Transverse colon (tissue), 4 donors: ENCODE results near the gene NPRL2. TPM values are rescaled to one million over a fixed set of nuclear protein-coding genes. Genes with fewer than 3 reads are reported as not detected.

Source experiments
- DNase-seq: peaks from one replicate; pipeline ENCODE4 v3.0.0-alpha.2; 2019
- H3K27ac ChIP-seq, 4 donors: fragments of 200-600 bp; sonication (generic); 2 replicates each; pipeline ENCODE4 v1.5.1; 2016 to 2018; ENCODE audit warnings: inconsistent platforms in 4 of 4
- H3K27me3 ChIP-seq: fragments of 200-600 bp; sonication (generic); 2 replicates; pipeline ENCODE4 v1.5.1; 2017; ENCODE audit warnings: inconsistent platforms
- H3K36me3 ChIP-seq, 4 donors: fragments of 200-600 bp; sonication (generic); 2 replicates each; pipeline ENCODE4 v1.5.1; 2017 to 2019; ENCODE audit warnings: inconsistent platforms in 4 of 4
- H3K4me1 ChIP-seq, 4 donors: fragments of 200-600 bp; sonication (generic); 2 replicates each; pipeline ENCODE4 v1.5.1; 2017 to 2020; ENCODE audit warnings: inconsistent platforms in 4 of 4
- H3K4me3 ChIP-seq, 4 donors: fragments of 200-600 bp; sonication (generic); 1 replicate in 1 of 4; 2 replicates in 3 of 4; pipeline versions ENCODE4 v1.5.1 to v1.6.1; 2017 to 2019; ENCODE audit warnings: inconsistent platforms in 4 of 4
- H3K9me3 ChIP-seq, 2 donors: fragments of 200-600 bp; sonication (generic); 2 replicates each; pipeline ENCODE4 v1.5.1; 2017 to 2019; ENCODE audit warnings: inconsistent platforms in 2 of 2
- EP300 ChIP-seq: sonication (generic); formaldehyde crosslinking; IDR thresholded peaks from one replicate; pipeline ENCODE4 v1.6.1; 2017; ENCODE audit warnings: antibody characterized with exemption, low read depth
- POLR2A ChIP-seq: fragments of 450-650 bp; IDR thresholded peaks from one replicate; pipeline ENCODE4 v1.6.1; 2016; ENCODE audit warnings: antibody characterized with exemption, mild to moderate bottlenecking, moderate library complexity
- POLR2AphosphoS5 ChIP-seq, 3 donors: sonication (generic); formaldehyde crosslinking; IDR thresholded peaks; one replicate each; pipeline ENCODE4 v1.6.1; 2016; ENCODE audit warnings: antibody characterized with exemption in 3 of 3
- WGBS, 2 donors: methylation state at CpG; one replicate each; pipeline ENCODE4 v1.1.5; 2018; ENCODE audit warnings: low coverage in 1 of 2; 5-methylcytosine and 5-hydroxymethylcytosine counted together
- in situ Hi-C, 4 donors: fragments of 200-750 bp; cut with MboI; loops; one replicate each; pipeline versions ENCODE4 v1.15.0 to v1.15.1; 2017; ENCODE audit warnings: low sequenced_read_pairs in 3 of 4, low pct_ligation_motif_present in 1 of 4, low pct_unique_long_range_greater_than_20kb in 1 of 4
- intact Hi-C: fragments of 100-400 bp; cut with DNase I; formaldehyde crosslinking; loops from one replicate; pipeline ENCODE4 v1.15.1; 2023; ENCODE audit warnings: low total_unique reads
- total RNA-seq, 4 donors: library from RNA; depleted of rRNA; stranded (reverse); fragments of >200 nt; gene quantifications; one replicate each; pipeline ENCODE4 v1.1.0, GENCODE V29; 2016
- TF ChIP-seq, protein P1 (sequence below), 5 experiments: fragments of 200-600 bp in 3 of 5; fragments of 450-650 bp in 2 of 5; sonication (generic) in 3 of 5; IDR thresholded peaks; 1 replicate in 2 of 5; 2 replicates in 3 of 5; pipeline ENCODE4 v1.5.1; 2016 to 2017; ENCODE audit warnings: antibody characterized with exemption in 5 of 5, inconsistent platforms in 3 of 5, mild to moderate bottlenecking in 2 of 5, moderate library complexity in 1 of 5

The NPRL2 gene
- total RNA-seq, 4 donors from 2014 or later, result 6.0 to 29.2 (median 13.1) TPM

DNA sequence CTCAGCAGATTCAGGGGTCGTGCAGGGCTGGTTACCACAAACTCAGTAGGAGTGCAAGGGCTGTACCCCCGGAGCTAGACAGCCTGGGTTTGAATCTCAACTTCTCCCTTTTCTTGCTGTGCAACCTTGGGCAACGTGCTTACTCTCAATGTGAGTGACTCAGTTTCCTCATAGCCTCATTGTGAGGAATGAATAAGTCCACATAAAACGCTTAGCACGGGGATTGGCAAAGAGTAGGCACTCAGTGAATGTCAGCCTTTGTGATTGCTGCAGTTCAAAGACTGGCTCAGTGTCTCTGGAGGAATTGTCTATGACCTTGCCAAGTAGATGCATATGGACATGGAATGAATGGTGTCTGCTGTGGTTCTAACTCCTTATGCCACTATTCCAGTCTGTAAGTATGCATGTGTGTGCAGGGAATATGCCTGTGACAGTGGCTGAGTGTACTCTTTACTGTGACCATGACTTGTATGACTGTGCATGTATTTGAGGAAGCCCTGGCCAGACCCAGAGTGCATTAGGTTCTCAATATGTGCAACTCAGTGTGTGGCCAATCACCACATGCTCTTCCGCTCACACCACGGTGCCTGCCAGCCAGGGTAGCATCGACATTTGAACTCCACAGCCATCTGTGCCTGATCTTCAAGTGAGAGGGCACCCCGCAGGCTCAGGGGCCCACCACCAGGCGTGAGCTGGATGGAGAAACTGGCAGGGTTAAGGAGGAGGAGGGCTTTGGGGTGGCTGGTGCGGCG, 50.5 kb downstream of the NPRL2 start:
- Histone ChIP-seq H3K36me3 (no peaks in the 10 kb centered on the region), H3K4me1 (peaks cover 15 to 35% (median 32%) of the 10 kb centered on the region in 4 donors), H3K4me3 (peak overlapping the region; percentile 7 to 51 (median 34)), H3K27me3 (no peaks in the 10 kb centered on the region), H3K27ac (peak overlapping the region; percentile 90 to 96 (median 92)), H3K9me3 (no peaks in the 10 kb centered on the region)
- TF ChIP-seq EP300, result no peak
- TF ChIP-seq POLR2AphosphoS5 (IDR thresholded peaks at IDR 0.05), result no peak
- TF ChIP-seq, protein P1, sequence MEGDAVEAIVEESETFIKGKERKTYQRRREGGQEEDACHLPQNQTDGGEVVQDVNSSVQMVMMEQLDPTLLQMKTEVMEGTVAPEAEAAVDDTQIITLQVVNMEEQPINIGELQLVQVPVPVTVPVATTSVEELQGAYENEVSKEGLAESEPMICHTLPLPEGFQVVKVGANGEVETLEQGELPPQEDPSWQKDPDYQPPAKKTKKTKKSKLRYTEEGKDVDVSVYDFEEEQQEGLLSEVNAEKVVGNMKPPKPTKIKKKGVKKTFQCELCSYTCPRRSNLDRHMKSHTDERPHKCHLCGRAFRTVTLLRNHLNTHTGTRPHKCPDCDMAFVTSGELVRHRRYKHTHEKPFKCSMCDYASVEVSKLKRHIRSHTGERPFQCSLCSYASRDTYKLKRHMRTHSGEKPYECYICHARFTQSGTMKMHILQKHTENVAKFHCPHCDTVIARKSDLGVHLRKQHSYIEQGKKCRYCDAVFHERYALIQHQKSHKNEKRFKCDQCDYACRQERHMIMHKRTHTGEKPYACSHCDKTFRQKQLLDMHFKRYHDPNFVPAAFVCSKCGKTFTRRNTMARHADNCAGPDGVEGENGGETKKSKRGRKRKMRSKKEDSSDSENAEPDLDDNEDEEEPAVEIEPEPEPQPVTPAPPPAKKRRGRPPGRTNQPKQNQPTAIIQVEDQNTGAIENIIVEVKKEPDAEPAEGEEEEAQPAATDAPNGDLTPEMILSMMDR (IDR thresholded peaks at IDR 0.05), result no peak
- TF ChIP-seq POLR2A, result no peak
- intact Hi-C loops (no loop called here), in situ Hi-C loops (no loop called here)
- DNase-seq, result no peak
- 45% methylated on average over 12 of the region's 12 CpGs; no CpG with 5 or more reads in 1 of the 2 donors for WGBS, 2 donors

DNA sequence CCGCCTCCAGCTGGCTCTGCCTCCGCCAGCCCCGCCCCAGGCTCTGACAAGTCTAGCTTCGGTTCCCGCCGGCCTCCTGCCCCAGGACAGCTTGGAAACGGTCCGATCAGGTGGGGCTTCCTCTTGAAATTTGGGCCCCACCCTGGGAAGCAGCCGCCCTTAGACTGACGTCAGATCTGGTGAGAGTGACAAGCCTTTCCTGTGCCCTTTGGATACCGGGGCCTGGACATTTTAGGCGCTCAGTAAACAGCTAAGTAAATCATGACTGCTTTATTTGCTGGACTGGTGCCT, 51.0 kb downstream of the NPRL2 start:
- Histone ChIP-seq H3K4me3 (peak overlapping the region; percentile 7 to 51 (median 34)), H3K27ac (peak overlapping the region; percentile 90 to 96 (median 92)), H3K4me1 (peaks cover 15 to 35% (median 32%) of the 10 kb centered on the region in 4 donors), H3K9me3 (no peaks in the 10 kb centered on the region), H3K36me3 (no peaks in the 10 kb centered on the region), H3K27me3 (no peaks in the 10 kb centered on the region)
- TF ChIP-seq EP300 (peak; percentile 12), POLR2A (no peak), POLR2AphosphoS5 (IDR thresholded peaks at IDR 0.05) (peak in 2 of 3 donors; percentile 36 to 63)
- TF ChIP-seq, protein P1 (IDR thresholded peaks at IDR 0.05), result no peak
- no peak for DNase-seq
- in situ Hi-C loops (no loop called here), intact Hi-C loops (no loop called here)
- 2% methylated on average over 12 of the region's 12 CpGs; no CpG with 5 or more reads in 1 of the 2 donors for WGBS, 2 donors

DNA sequence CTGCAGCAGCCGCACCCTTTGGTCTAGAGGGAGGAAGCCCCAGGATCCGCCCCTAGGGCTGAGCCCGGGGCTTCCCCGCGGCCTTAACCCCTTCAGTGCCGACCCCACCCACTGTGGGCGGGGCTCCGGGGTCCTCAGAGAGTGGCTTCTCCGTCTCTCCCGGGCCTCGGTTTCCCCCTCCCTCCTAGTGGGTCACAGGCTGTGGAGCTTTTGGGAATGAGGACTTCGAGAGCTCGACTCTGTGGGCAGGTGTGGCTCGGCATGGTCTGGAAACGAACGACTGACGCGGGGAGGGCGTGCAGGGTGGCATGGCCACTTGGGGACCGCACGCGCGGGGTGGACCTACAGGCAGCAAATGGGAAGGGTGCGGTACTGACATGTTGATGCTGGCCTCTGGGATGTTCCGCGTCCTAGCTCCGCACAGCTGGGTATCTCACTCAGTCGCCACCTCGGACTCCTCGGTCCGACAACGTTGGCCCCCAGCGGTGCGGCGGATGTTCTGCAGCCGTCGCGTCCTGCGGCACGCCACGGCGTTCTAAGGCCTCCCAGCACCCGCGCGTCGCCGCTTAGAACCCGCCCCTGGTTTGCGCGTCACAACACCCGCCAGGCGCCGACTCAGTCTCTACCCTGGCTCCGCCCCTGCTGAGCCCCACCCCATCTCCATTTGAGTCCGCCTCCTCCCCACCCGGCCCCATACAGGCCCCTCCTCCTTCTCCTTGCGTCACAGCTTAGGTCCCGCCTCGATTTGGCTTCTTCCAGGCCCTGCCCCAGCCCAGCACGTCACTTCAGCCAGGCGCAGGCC, 51.5 kb downstream of the NPRL2 start, which contains the start of the genes HYAL3 and NAA80:
Gene HYAL3, minus strand, starts transcription at position 570 of the 802 bp plus-strand sequence. CDS start 3,803 bp downstream, outside the sequence.
Gene NAA80, minus strand, starts transcription at position 570 of the 802 bp plus-strand sequence. CDS start 1,942 bp downstream, outside the sequence.
- TF ChIP-seq, protein P1 (IDR thresholded peaks at IDR 0.05), result peak; percentile 27 to 89 (median 39)
- peak; percentile 96 for TF ChIP-seq POLR2A
- TF ChIP-seq EP300, result no peak
- TF ChIP-seq POLR2AphosphoS5 (IDR thresholded peaks at IDR 0.05), result peak; percentile 97 to 98 (median 97)
- WGBS, 2 donors, result 0% methylated on average over 34 of the region's 61 CpGs; no CpG with 5 or more reads in 1 of the 2 donors
- peak; percentile 100 for DNase-seq
- peak within 1 kb of the TSS; percentile 90 to 96 (median 94) for H3K27ac ChIP-seq
- intact Hi-C loops (no loop called here), in situ Hi-C loops (no loop called here)
- H3K4me3 ChIP-seq, result peak within 1 kb of the TSS; percentile 39 to 84 (median 44)
- no peaks in the 10 kb centered on the region for H3K36me3 ChIP-seq
- peaks cover 15 to 35% (median 32%) of the 10 kb centered on the region in 4 donors for H3K4me1 ChIP-seq
- H3K9me3 ChIP-seq, result no peaks in the 10 kb centered on the region
- no peaks in the 10 kb centered on the region for H3K27me3 ChIP-seq
